Upper lobe of right lung (tissue), 1 donor: ENCODE data around the gene RAD51B. TPM values are rescaled to one million over a fixed set of nuclear protein-coding genes. Genes with fewer than 3 reads are reported as not detected.

Experiments
- ATAC-seq: fragments of 200-7000 bp; cut with Tn5 transposase; one replicate; pipeline ENCODE4 v1.9.1; 2020; ENCODE audit warnings: mild to moderate bottlenecking, moderate library complexity
- DNase-seq: peaks from one replicate; pipeline ENCODE4 v3.0.0-alpha.2; 2020
- H3K27ac ChIP-seq: fragments of 200-600 bp; one replicate; pipeline ENCODE4 v1.8.0; 2022
- H3K27me3 ChIP-seq: fragments of 200-600 bp; one replicate; pipeline ENCODE4 v1.8.0; 2022; ENCODE audit warnings: mild to moderate bottlenecking
- H3K36me3 ChIP-seq: fragments of 200-600 bp; one replicate; pipeline ENCODE4 v1.8.0; 2022
- H3K4me1 ChIP-seq: fragments of 200-600 bp; one replicate; pipeline ENCODE4 v1.8.0; 2022
- H3K4me3 ChIP-seq: fragments of 200-600 bp; one replicate; pipeline ENCODE4 v1.8.0; 2022; ENCODE audit warnings: mild to moderate bottlenecking
- H3K9me3 ChIP-seq: fragments of 200-600 bp; one replicate; pipeline ENCODE4 v1.8.0; 2022
- CTCF ChIP-seq: fragments of 200-600 bp; IDR thresholded peaks from one replicate; pipeline ENCODE4 v1.8.0; 2022; ENCODE audit warnings: antibody characterized with exemption
- intact Hi-C: fragments of 100-400 bp; cut with DNase I; formaldehyde crosslinking; loops from one replicate; pipeline ENCODE4 v1.11.0; 2022
- total RNA-seq: library from RNA; stranded (reverse); fragmentation: NEBNext Ultra II Directional; extraction: Animal tissue kit (Norgen Biotek cat#: 25700); gene quantifications from one replicate; pipeline ENCODE4 v1.2.1, GENCODE V29; 2021
- donor health status: DM: no; HTN: yes; CAD: no; lungs with severe emphysema.

RAD51B gene
- total RNA-seq, 1 donor from 2014 or later, result 11.5 TPM

- Histone ChIP-seq H3K27me3 (no peaks in the 10 kb centered on the region), H3K4me1 (peaks cover 19% of the 10 kb centered on the region), H3K9me3 (no peaks in the 10 kb centered on the region), H3K27ac (no peak overlapping the region), H3K4me3 (no peak overlapping the region), H3K36me3 (no peaks in the 10 kb centered on the region)
- no peak for ATAC-seq
- intact Hi-C loops, result no loop called here
- no peak for TF ChIP-seq CTCF
- DNase-seq, result peak; percentile 36
These were observed 950.5 kb downstream of the RAD51B start for GRCh38 chr14:68770051-68770450.

GRCh38 chr14:68770553-68771286 is 951.1 kb downstream of the RAD51B start:
- ATAC-seq (no peak), DNase-seq (peak; percentile 37)
- Histone ChIP-seq H3K4me1 (peaks cover 19% of the 10 kb centered on the region), H3K27me3 (no peaks in the 10 kb centered on the region), H3K4me3 (no peak overlapping the region), H3K27ac (peak overlapping the region; percentile 71), H3K9me3 (no peaks in the 10 kb centered on the region), H3K36me3 (no peaks in the 10 kb centered on the region)
- intact Hi-C loops, result no loop called here
- TF ChIP-seq CTCF, result no peak

GRCh38 chr14:68771631-68772030 is 952.1 kb downstream of the RAD51B start:
- peak; percentile 44 for DNase-seq

GRCh38 chr14:68772761-68773381 is 953.3 kb downstream of the RAD51B start:
- intact Hi-C loops, result no loop called here

More at GRCh38 chr14:68771631-68772030, 952.1 kb downstream of the RAD51B start:
- intact Hi-C loops, result no loop called here
- Histone ChIP-seq H3K9me3 (no peaks in the 10 kb centered on the region), H3K27ac (peak overlapping the region; percentile 71), H3K36me3 (no peaks in the 10 kb centered on the region), H3K4me1 (peaks cover 25% of the 10 kb centered on the region), H3K4me3 (no peak overlapping the region), H3K27me3 (no peaks in the 10 kb centered on the region)
- TF ChIP-seq CTCF, result no peak
- peak; percentile 59 for ATAC-seq

More at GRCh38 chr14:68772761-68773381, 953.3 kb downstream of the RAD51B start:
- no peaks in the 10 kb centered on the region for H3K9me3 ChIP-seq
- H3K27me3 ChIP-seq, result no peaks in the 10 kb centered on the region
- ATAC-seq, result no peak
- H3K4me1 ChIP-seq, result peaks cover 28% of the 10 kb centered on the region
- H3K27ac ChIP-seq, result peak overlapping the region; percentile 37
- DNase-seq, result peak; percentile 19
- H3K4me3 ChIP-seq, result no peak overlapping the region
- no peak for TF ChIP-seq CTCF
- H3K36me3 ChIP-seq, result no peaks in the 10 kb centered on the region
